ENCODE data around the gene MRPL43. TPM values are rescaled to one million over a fixed set of nuclear protein-coding genes. Genes with fewer than 3 reads are reported as not detected.

Gene MRPL43
- polyA plus RNA-seq, 10 donors, result 56.1 to 74.6 (median 65.6) TPM

- DNase-seq, result peak; percentile 12 to 72 (median 36)
These were observed 17.9 kb downstream of the MRPL43 start, which contains the start of gene SEMA4G for GRCh38 chr10:100969187-100970075. TSS of gene SEMA4G (plus strand) at chr10:100969504. CDS start at chr10:100972913, 3,409 bp downstream.

DNA sequence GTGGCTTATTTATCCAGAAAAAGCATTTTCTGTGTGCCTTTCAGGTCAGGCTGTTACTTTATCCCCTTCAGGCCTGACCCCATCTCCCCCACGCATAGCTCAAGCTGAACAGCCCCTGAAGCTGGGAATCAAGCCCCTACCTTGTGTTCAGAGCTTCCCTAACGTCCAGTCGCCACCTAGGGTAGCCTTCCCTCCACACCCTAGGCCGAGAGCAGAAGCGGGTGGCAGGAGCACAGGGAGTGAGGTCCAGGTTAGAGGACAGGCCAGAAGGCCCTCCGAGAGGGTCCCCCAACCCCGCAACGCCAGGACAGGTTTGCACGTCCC lies 18.5 kb downstream of the MRPL43 start:
- no peak for DNase-seq

- no peak for DNase-seq
These were observed 19.1 kb downstream of the MRPL43 start for GRCh38 chr10:100968062-100968736.

- DNase-seq, result no peak
These were observed 20.0 kb downstream of the MRPL43 start for GRCh38 chr10:100967332-100967731.

DNA sequence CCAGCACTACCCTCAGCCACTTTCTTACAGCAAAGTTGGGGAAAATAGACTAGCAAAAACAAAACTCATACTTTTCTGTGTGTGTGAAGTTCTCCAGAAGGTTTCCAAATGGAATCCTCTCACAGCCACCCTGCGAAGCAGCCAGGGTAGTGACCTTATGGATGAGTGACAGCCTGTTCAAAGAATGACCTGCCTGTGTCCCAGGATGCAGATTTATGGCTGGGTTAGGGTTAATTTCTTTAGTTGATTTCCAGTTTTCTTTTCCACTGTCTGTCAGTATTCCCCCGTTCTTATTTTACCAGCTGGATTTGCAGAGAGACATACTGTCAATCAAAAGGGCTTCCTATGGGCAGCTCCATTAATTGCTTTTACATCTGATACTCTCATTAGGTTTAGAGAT lies 20.4 kb downstream of the MRPL43 start:
- no peak for DNase-seq

- no peak for DNase-seq
These were observed 21.5 kb downstream of the MRPL43 start for GRCh38 chr10:100965820-100966219.

GRCh38 chr10:100963826-100964225 lies 23.5 kb downstream of the MRPL43 start:
- DNase-seq, result no peak

DNA sequence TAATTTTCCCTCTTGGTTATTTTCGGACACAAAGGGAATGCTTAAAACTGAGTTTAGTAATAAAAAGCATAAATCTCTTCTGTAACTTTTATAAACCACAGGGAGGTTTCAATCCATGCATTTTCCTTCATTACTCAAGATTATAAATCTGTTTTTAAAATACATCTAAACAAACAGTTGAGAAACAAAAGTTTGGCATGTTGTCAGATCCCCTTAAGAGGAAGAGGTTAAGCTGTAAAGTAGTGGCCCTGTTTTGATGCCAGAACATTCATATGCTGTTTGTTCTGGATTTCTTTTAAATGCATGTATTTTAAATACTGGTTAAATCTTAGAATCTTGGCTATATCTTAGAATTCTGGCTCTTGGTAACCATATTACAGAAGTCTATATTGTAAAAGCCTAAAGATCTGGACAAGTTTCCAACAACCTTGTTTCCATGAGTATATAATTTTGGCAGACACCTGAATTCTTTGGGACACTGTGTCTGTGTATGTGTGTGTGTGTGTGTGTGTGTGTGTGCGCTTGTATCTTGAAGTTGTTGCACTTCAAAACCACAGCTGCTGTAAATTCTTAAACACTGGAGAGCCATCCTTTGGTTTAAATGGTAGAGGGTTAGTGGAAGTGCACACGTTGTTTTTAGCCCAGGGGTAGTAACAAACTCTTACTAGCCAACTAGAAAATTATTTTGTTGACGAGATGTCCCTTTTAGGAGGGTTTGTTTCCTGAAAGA lies 24.8 kb downstream of the MRPL43 start:
- peak in 1 of 3 donors; percentile 23 for DNase-seq

DNA sequence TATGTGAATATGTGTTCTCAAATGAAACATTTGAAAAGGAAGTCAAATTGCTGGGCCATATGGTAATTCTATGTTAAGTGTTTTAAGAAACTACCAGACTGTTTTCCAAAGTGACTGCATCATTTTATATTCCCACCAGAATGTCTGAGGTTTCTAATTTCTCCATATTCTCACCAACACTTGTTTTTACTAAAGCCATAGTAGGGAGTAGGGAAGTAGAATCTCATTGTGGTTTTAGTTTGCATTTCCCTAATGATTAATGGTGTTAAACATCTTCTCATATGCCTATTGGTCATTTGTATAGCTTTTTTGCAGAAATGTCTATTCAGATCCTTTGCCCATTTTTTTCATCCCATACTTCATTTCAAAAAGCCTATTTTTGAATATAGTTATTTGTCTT lies 27.0 kb downstream of the MRPL43 start:
- DNase-seq, result no peak

- no peak for DNase-seq
These were observed 38.4 kb downstream of the MRPL43 start for GRCh38 chr10:100948916-100949315.

- no peak for DNase-seq
These were observed 41.5 kb downstream of the MRPL43 start for GRCh38 chr10:100945754-100946153.

DNA sequence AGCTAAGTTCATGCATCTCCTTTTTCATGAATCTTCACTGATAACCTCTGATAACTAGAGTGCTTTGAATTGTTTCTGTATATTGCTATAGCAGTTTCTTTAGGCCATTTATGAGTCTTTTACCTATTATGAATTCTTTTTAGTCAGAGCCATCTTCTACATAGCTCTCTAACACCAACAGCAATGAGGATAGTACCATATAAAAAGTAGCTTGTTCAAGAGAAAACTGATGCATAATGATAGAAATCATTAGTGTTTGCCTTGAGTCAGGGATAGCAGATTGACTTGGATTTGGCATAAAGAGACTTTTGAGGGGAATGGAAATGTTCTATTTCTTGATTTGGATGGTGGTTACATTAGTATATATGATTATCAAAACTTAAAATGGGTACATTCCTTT lies 43.8 kb downstream of the MRPL43 start:
- DNase-seq, result no peak

DNA sequence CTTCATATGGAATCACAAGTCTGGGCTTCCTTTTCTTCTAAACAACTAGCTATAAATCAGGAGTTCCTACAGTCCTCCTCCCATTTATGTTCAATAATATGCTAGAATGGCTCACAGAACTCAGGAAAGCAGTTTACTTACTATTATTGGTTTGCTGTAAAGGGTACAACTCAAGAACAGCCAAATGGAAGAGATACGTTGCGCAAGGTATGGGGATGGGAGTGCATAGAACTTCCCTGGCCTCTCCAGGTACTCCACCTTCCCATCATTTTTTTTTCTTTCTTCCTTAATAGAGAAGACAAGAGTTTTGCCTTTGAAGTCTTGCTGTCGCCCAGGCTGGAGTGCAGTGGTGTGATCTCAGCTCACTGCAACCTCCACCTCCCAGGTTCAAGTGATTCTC lies 45.1 kb downstream of the MRPL43 start:
- no peak for DNase-seq

DNA sequence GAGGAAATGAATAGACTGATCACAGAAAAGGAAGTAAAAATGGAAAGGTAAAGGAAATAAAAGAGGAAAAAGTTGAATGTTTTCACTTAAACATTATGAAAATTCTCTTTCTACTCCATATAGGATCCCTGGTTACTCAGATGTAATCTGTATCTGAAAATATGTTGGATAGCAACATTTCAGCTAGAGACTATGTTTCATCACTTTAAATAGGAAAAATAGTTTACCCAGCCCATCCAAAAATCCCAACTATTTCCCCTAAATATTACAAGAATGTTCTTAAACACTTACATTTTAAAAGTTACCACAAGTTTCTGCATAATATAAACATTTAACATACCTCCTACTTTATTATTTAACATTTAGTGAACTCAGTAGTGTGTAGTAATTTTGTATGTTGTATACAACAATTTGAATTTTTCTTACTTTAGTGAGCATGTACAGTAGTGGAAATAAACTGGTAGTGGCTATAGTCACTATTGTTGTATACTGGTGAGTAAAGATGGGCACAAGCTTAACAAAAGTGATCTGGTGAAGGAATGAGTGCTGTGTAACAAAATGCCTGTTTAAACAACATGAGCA lies 47.4 kb downstream of the MRPL43 start:
- peak in 1 of 3 donors; percentile 6 for DNase-seq

Other genes with a start within 250 kb of the MRPL43 start
- gene PAX2, start 241.9 kb downstream of the MRPL43 start, polyA plus RNA-seq (ENCODE audit: insufficient read length in 10 of 10), result under 1 TPM in 6 of 10 donors, not detected in 4; 0.04 to 0.25 (median 0.14) TPM
- 100 to 1,000 TPM in 1 of 10 donors, 10 to 100 TPM in 9; 51.3 to 101 (median 74.4) TPM for gene SLF2, start 74.5 kb downstream of the MRPL43 start, polyA plus RNA-seq (ENCODE audit: insufficient read length in 10 of 10)
- 10 to 100 TPM in 2 of 10 donors, 1 to 10 TPM in 8; 5.6 to 11.4 (median 7.0) TPM for gene SEMA4G, start 18.0 kb downstream of the MRPL43 start, polyA plus RNA-seq (ENCODE audit: insufficient read length in 10 of 10)
- gene TWNK, start within 50 bp of the MRPL43 start, polyA plus RNA-seq (ENCODE audit: insufficient read length in 10 of 10), result 10 to 100 TPM in 3 of 10 donors, 1 to 10 TPM in 7; 7.1 to 15.4 (median 9.5) TPM
- 10 to 100 TPM; 37.8 to 59.7 (median 52.7) TPM for gene LZTS2, start 12.3 kb upstream of the MRPL43 start, polyA plus RNA-seq (ENCODE audit: insufficient read length in 10 of 10)
- 1 to 10 TPM in 7 of 10 donors, under 1 TPM in 3; 0.43 to 1.5 (median 1.2) TPM for gene PDZD7, start 43.6 kb upstream of the MRPL43 start, polyA plus RNA-seq (ENCODE audit: insufficient read length in 10 of 10)
- 10 to 100 TPM; 16.6 to 33.6 (median 24.6) TPM for gene SFXN3, start 43.7 kb upstream of the MRPL43 start, polyA plus RNA-seq (ENCODE audit: insufficient read length in 10 of 10)
- 10 to 100 TPM; 22.4 to 43.8 (median 28.3) TPM for gene KAZALD1, start 74.5 kb upstream of the MRPL43 start, polyA plus RNA-seq (ENCODE audit: insufficient read length in 10 of 10)
- not detected for gene TLX1, start 143.8 kb upstream of the MRPL43 start, polyA plus RNA-seq (ENCODE audit: insufficient read length in 10 of 10)
- 1 to 10 TPM; 1.1 to 9.5 (median 2.2) TPM for gene LBX1, start 242.0 kb upstream of the MRPL43 start, polyA plus RNA-seq (ENCODE audit: insufficient read length in 10 of 10)